HCT116 (cell line): ENCODE results near the gene PPP2R1B. TPM values are rescaled to one million over a fixed set of nuclear protein-coding genes. Genes with fewer than 3 reads are reported as not detected.

Experiments
- ATAC-seq: fragments of 200-7000 bp; cut with Tn5 transposase; 2 replicates; pipeline ENCODE4 v1.9.1; 2020; ENCODE audit warnings: mild to moderate bottlenecking, moderate library complexity
- BruUV-seq: library from RNA; stranded (reverse); fragments of 400-500 nt; replicated peaks from 2 replicates; lab custom pipeline; 2021; lab: Mats Ljungman, UMichigan
- CTCF ChIA-PET: fragments of 300-600 bp; sonication (Branson Sonifier 250); formaldehyde crosslinking; loops from one replicate; lab custom pipeline; 2021; ENCODE audit warnings: antibody characterized with exemption; lab: Charles Lee
- POLR2A ChIA-PET: fragments of 300-600, 350-600 bp; sonication (Branson Sonifier 250); formaldehyde crosslinking; loops from one replicate; lab custom pipeline; 2021; ENCODE audit warnings: antibody characterized with exemption; lab: Charles Lee
- RAD21 ChIA-PET, 2 experiments: fragments of 300-600 bp; sonication (Branson Sonifier 250); formaldehyde crosslinking; loops; one replicate each; lab custom pipeline; 2023; ENCODE audit warnings: low total read pairs in 2 of 2; ENCODE audit not compliant: uncharacterized antibody in 2 of 2, unreplicated experiment in 2 of 2, low non-redundant PET in 1 of 2; lab: Charles Lee
- DNase-seq: peaks from one replicate; pipeline ENCODE4 v3.0.0-alpha.2; 2010; ENCODE audit warnings: low read depth, low spot score
- H2AFZ ChIP-seq: fragments of 200-600 bp; shearing (Covaris generic), sonication (generic); 2 replicates; pipeline ENCODE4 v1.6.1; 2017; ENCODE audit warnings: low read depth, mixed run types, mixed read lengths, antibody characterized with exemption, low read length; ENCODE audit not compliant: poor library complexity, severe bottlenecking
- H3K27ac ChIP-seq: 2 replicates; pipeline ENCODE4 v1.5.1; 2012; ENCODE audit warnings: low read depth, low read length
- H3K27me3 ChIP-seq: fragments of 200-600 bp; sonication (generic); 2 replicates; pipeline ENCODE4 v1.6.1; 2016; ENCODE audit warnings: mixed run types, low read length, mixed read lengths; ENCODE audit not compliant: insufficient read depth
- H3K36me3 ChIP-seq, 2 experiments: fragments of 200-500 bp in 1 of 2; fragments of 200-600 bp in 1 of 2; sonication (Bioruptor generic) in 1 of 2; sonication (generic) in 1 of 2; 2 replicates each; pipeline versions ENCODE4 v1.5.1 to v1.6.1; 2014 to 2016; ENCODE audit warnings: low read length in 2 of 2, inconsistent platforms in 1 of 2, mixed read lengths in 1 of 2, mixed run types in 1 of 2; ENCODE audit not compliant: insufficient read depth in 2 of 2, control insufficient read depth in 1 of 2
- H3K4me1 ChIP-seq, 2 experiments: fragments of 200-600 bp in 1 of 2; sonication (generic) in 1 of 2; 2 replicates each; pipeline versions ENCODE4 v1.5.1 to v1.6.1; 2012 to 2017; ENCODE audit warnings: low read length in 2 of 2, inconsistent platforms in 1 of 2, mild to moderate bottlenecking in 1 of 2, mixed read lengths in 1 of 2, mixed run types in 1 of 2, moderate library complexity in 1 of 2; ENCODE audit not compliant: insufficient read depth in 2 of 2, control insufficient read depth in 1 of 2
- H3K4me2 ChIP-seq: fragments of 200-600 bp; sonication (generic); 2 replicates; pipeline ENCODE4 v1.6.1; 2017; ENCODE audit warnings: mixed run types, low read length, mixed read lengths
- H3K4me3 ChIP-seq, 2 experiments: fragments of 200-600 bp in 1 of 2; sonication (generic) in 1 of 2; replicated peaks in 1 of 2; 2 replicates each; pipeline ENCODE4 v1.5.1; 2011 to 2016; ENCODE audit warnings: low read length in 2 of 2, control low read depth in 1 of 2, low read depth in 1 of 2, mild to moderate bottlenecking in 1 of 2, mixed read lengths in 1 of 2, mixed run types in 1 of 2
- H3K79me2 ChIP-seq: fragments of 200-600 bp; sonication (generic); 2 replicates; pipeline ENCODE4 v1.6.1; 2017; ENCODE audit warnings: mild to moderate bottlenecking, mixed run types, low read length, moderate library complexity, mixed read lengths; ENCODE audit not compliant: insufficient read depth
- H3K9ac ChIP-seq: fragments of 200-600 bp; sonication (generic); 2 replicates; pipeline ENCODE4 v1.6.1; 2016; ENCODE audit warnings: low read length, mixed read lengths
- H3K9me2 ChIP-seq: fragments of 200-600 bp; sonication (generic), shearing (Covaris generic); 2 replicates; pipeline ENCODE4 v1.6.1; 2017; ENCODE audit warnings: mixed run types, mild to moderate bottlenecking, moderate library complexity; ENCODE audit not compliant: insufficient read depth
- H3K9me3 ChIP-seq, 2 experiments: fragments of 200-500 bp in 1 of 2; fragments of 200-600 bp in 1 of 2; sonication (Bioruptor generic) in 1 of 2; sonication (generic) in 1 of 2; 2 replicates each; pipeline ENCODE4 v1.6.1; 2014 to 2017; ENCODE audit warnings: low read length in 2 of 2, mixed read lengths in 2 of 2, inconsistent platforms in 1 of 2, low read depth in 1 of 2, mild to moderate bottlenecking in 1 of 2, mixed run types in 1 of 2, moderate library complexity in 1 of 2; ENCODE audit not compliant: control insufficient read depth in 1 of 2, insufficient read depth in 1 of 2
- H4K20me1 ChIP-seq: fragments of 200-600 bp; sonication (generic), shearing (Covaris generic); 2 replicates; pipeline ENCODE4 v1.6.1; 2017; ENCODE audit warnings: mixed run types, mild to moderate bottlenecking, moderate library complexity; ENCODE audit not compliant: insufficient read depth
- ATF3 ChIP-seq: IDR thresholded peaks from 2 replicates; pipeline ENCODE4 v1.6.1; 2012
- EGR1 ChIP-seq: IDR thresholded peaks from 2 replicates; pipeline ENCODE4 v1.6.1; 2012; ENCODE audit warnings: low read depth
- POLR2A ChIP-seq: IDR thresholded peaks from 2 replicates; pipeline ENCODE4 v1.7.0; 2011; ENCODE audit warnings: borderline replicate concordance; ENCODE audit not compliant: insufficient read depth, insufficient read length; ENCODE audit errors: extremely low read depth
- RAD21 ChIP-seq: IDR thresholded peaks from 2 replicates; pipeline ENCODE4 v1.6.1; 2012; ENCODE audit warnings: low read depth, mild to moderate bottlenecking
- REST ChIP-seq: IDR thresholded peaks from 2 replicates; pipeline ENCODE4 v1.6.1; 2012; ENCODE audit warnings: low read depth
- SRF ChIP-seq: IDR thresholded peaks from 2 replicates; pipeline ENCODE4 v1.6.1; 2012; ENCODE audit warnings: low read depth
- TCF7L2 ChIP-seq: IDR thresholded peaks from 2 replicates; pipeline ENCODE4 v1.7.0; 2011; ENCODE audit warnings: borderline replicate concordance, inconsistent platforms; ENCODE audit not compliant: insufficient read depth, insufficient read length; ENCODE audit errors: extremely low read depth
- YY1 ChIP-seq: IDR thresholded peaks from 2 replicates; pipeline ENCODE4 v1.6.1; 2011; ENCODE audit warnings: low read length, low read depth, moderate library complexity, mild to moderate bottlenecking; ENCODE audit not compliant: insufficient replicate concordance; ENCODE audit errors: extremely low read depth
- intact Hi-C: fragments of 100-400 bp; cut with micrococcal nuclease; formaldehyde crosslinking; loops from 2 replicates; pipeline ENCODE4 v1.10.0; 2022
- total RNA-seq: library from RNA; stranded (reverse); gene quantifications from one replicate; pipeline ENCODE4 v1.2.1, GENCODE V29; 2021; ENCODE audit not compliant: unreplicated experiment

PPP2R1B gene
- total RNA-seq, 1 experiment from 2014 or later = 24.9 TPM

DNA sequence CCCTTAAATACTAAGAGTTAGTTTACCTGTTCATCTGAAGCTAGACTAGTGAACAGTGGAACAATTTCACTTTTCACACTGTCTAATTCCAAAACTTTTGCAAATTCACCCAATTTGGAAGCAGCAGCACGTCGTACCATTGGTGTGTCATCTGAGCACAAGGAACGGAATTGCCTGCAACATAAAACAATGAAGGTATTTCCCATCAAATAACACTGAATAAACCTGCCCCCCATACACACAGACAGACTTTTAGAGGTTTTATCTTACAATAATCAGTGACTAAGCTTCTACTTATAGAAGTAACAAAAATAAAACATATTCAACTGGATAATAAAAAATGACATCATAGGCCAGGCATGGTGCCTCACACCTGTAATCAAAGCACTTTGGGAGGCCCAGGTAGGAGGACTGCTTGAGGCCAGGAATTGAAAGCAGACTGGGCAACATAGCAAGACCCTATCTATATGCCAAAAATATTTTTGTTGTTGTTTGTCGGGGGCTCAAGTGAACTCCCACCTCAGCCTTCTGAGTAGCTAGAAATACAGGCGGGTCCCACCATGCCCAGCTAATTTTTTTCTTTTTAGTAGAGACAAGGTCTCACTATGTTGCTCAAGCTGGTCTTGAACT is 6.3 kb downstream of the PPP2R1B start:
- RAD21 ChIA-PET = no interaction called here
- intact Hi-C loops = no loop called here
- peaks cover 0 to 2% of the 10 kb centered on the region in 2 experiments; a peak in 1 of 4 replicates for H3K4me1 ChIP-seq
- H3K79me2 ChIP-seq = peaks cover 3% of the 10 kb centered on the region; the same call in 1 of the 2 replicates
- no peak overlapping the region for H3K4me3 ChIP-seq
- no peak overlapping the region for H3K27ac ChIP-seq
- H3K36me3 ChIP-seq = peaks cover 39 to 42% of the 10 kb centered on the region in 2 experiments; a peak in 3 of 4 replicates
- no peak overlapping the region for H3K4me2 ChIP-seq
- POLR2A ChIA-PET = no interaction called here
- H4K20me1 ChIP-seq = no peaks in the 10 kb centered on the region
- CTCF ChIA-PET = interaction anchor here (1.3 kb wide), 1 partner anchor 17 kb away, joined by 3 read pairs; no protein-coding TSS in a partner anchor
- no TSS peak for BruUV-seq
- no peak overlapping the region for H2AFZ ChIP-seq
- TF ChIP-seq POLR2A (no peak), TCF7L2 (no peak), YY1 (no peak), REST (no peak), SRF (no peak), EGR1 (no peak), ATF3 (no peak), RAD21 (no peak)
- ATAC-seq (no peak), DNase-seq (no peak)
- H3K9me3 ChIP-seq = no peaks in the 10 kb centered on the region
- H3K9me2 ChIP-seq = no peaks in the 10 kb centered on the region
- no peak overlapping the region for H3K9ac ChIP-seq
- H3K27me3 ChIP-seq = no peaks in the 10 kb centered on the region
